HEK293T (cell line): ENCODE results near the gene PLAGL1.

Experiments
- CTCF ChIA-PET: fragments of 350-600 bp; formaldehyde crosslinking; extraction: SDS; loops from one replicate; lab custom pipeline; 2021; ENCODE audit warnings: antibody characterized with exemption, inconsistent platforms; lab: Yijun Ruan, JAX
- POLR2A ChIA-PET: fragments of 350-600 bp; formaldehyde crosslinking; extraction: SDS; loops from one replicate; lab custom pipeline; 2020; ENCODE audit warnings: antibody characterized with exemption, inconsistent platforms; lab: Yijun Ruan, JAX
- DNase-seq: peaks from one replicate; pipeline ENCODE4 v3.0.0; 2012; ENCODE audit warnings: mixed read lengths; ENCODE audit errors: extremely low spot score
- ARNT ChIP-seq: fragments of 450-650 bp; IDR thresholded peaks from 2 replicates; pipeline ENCODE4 v1.6.1; 2017; ENCODE audit warnings: mild to moderate bottlenecking
- BHLHE40 ChIP-seq: fragments of 450-650 bp; IDR thresholded peaks from 2 replicates; pipeline ENCODE4 v1.6.1; 2016; ENCODE audit warnings: mild to moderate bottlenecking, moderate library complexity, borderline replicate concordance
- CTBP1 ChIP-seq: fragments of 450-650 bp; IDR thresholded peaks from 2 replicates; pipeline ENCODE4 v1.6.1; 2016; ENCODE audit warnings: borderline replicate concordance
- ELF4 ChIP-seq: fragments of 450-650 bp; IDR thresholded peaks from 2 replicates; pipeline ENCODE4 v1.6.1; 2017; ENCODE audit warnings: antibody characterized with exemption
- FOXA1 ChIP-seq: fragments of 450-650 bp; IDR thresholded peaks from 2 replicates; pipeline ENCODE4 v1.6.1; 2016; ENCODE audit warnings: mild to moderate bottlenecking
- FOXK2 ChIP-seq: fragments of 450-650 bp; IDR thresholded peaks from 2 replicates; pipeline ENCODE4 v1.6.1; 2016; ENCODE audit warnings: mild to moderate bottlenecking
- FOXM1 ChIP-seq: fragments of 450-650 bp; IDR thresholded peaks from 2 replicates; pipeline ENCODE4 v1.6.1; 2017; ENCODE audit warnings: mild to moderate bottlenecking, borderline replicate concordance
- HDGF ChIP-seq: fragments of 450-650 bp; IDR thresholded peaks from 2 replicates; pipeline ENCODE4 v1.6.1; 2017; ENCODE audit warnings: antibody characterized with exemption, borderline replicate concordance
- L3MBTL2 ChIP-seq: fragments of 450-650 bp; conservative IDR thresholded peaks from 2 replicates; pipeline ENCODE4 v1.6.1; 2016; ENCODE audit warnings: mild to moderate bottlenecking
- LEF1 ChIP-seq: fragments of 450-650 bp; IDR thresholded peaks from 2 replicates; pipeline ENCODE4 v1.6.1; 2017; ENCODE audit warnings: mild to moderate bottlenecking, borderline replicate concordance
- NFRKB ChIP-seq: fragments of 450-650 bp; IDR thresholded peaks from 2 replicates; pipeline ENCODE4 v1.6.1; 2016; ENCODE audit warnings: mild to moderate bottlenecking, moderate library complexity
- SP1 ChIP-seq: fragments of 450-650 bp; IDR thresholded peaks from 2 replicates; pipeline ENCODE4 v1.6.1; 2017
- SUZ12 ChIP-seq: fragments of 450-650 bp; IDR thresholded peaks from 2 replicates; pipeline ENCODE4 v1.6.1; 2016; ENCODE audit warnings: mild to moderate bottlenecking
- TARDBP ChIP-seq: fragments of 450-650 bp; IDR thresholded peaks from 2 replicates; pipeline ENCODE4 v1.6.1; 2016
- ZNF384 ChIP-seq: fragments of 450-650 bp; IDR thresholded peaks from 2 replicates; pipeline ENCODE4 v1.6.1; 2016
- TF ChIP-seq, protein P1 (sequence below): fragments of 450-650 bp; IDR thresholded peaks from 2 replicates; pipeline ENCODE4 v1.6.1; 2016

Gene PLAGL1

DNA sequence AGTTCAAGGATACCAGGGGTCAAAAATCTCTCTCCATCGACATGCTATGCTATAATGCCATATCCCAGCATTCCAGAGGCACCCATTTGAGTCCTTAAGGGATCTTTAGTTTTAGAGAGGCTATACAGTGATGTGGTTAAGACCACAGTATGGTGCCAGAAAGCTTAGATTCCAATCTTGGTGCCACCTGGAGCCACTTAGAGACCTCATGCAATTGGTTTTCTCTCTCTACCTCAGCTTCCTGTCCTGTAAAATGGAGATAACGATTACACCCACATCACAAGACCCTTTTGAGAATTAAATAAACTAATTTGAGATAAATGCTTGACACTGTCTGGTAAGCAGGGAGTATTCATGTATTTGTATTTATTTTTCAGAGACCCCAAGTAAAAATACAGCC lies 39.0 kb downstream of the PLAGL1 start:
- TF ChIP-seq L3MBTL2 (no peak), ZNF384 (no peak), CTBP1 (no peak), TARDBP (no peak), ARNT (no peak), ELF4 (no peak), HDGF (no peak), BHLHE40 (no peak), SUZ12 (no peak), FOXM1 (no peak), SP1 (no peak), FOXA1 (no peak), FOXK2 (no peak), LEF1 (no peak), NFRKB (no peak)
- TF ChIP-seq, protein P1, sequence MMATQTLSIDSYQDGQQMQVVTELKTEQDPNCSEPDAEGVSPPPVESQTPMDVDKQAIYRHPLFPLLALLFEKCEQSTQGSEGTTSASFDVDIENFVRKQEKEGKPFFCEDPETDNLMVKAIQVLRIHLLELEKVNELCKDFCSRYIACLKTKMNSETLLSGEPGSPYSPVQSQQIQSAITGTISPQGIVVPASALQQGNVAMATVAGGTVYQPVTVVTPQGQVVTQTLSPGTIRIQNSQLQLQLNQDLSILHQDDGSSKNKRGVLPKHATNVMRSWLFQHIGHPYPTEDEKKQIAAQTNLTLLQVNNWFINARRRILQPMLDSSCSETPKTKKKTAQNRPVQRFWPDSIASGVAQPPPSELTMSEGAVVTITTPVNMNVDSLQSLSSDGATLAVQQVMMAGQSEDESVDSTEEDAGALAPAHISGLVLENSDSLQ, result no peak
- DNase-seq, result no peak
- ChIA-PET POLR2A (no interaction called here), CTCF (no interaction called here)

DNA sequence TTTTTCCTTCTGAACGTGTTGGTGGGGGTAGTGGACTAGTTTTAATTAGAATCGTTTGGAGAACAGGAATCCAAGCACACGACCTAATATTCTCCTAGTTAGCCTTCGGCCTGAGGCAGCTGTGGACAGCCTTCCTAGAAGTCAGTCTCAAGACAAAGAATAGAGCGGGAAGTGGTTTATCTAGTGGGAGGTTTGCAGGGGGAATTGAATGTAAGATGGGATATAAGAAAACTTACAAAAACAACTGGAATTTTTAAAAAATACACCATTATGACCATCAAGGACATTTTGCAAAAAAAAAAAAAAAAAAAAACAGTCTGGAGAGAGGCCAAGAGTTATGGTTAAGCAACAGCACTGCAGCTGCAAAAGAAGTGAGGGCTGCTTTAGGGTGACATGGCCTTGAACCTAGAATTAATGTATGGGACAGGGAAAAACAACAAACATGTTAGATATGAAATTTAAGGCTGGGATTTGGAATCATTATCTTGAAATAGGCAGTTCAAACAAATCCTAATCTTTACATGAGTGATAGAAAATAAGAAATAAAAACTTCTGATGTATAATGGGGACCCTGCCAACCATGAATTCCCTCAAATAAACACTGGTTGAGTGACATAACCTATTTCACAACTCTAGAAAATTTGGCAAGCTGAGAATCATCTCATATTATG lies 40.2 kb downstream of the PLAGL1 start:
- DNase-seq, result no peak
- ChIA-PET CTCF (interaction anchor here (1.0 kb wide), 1 partner anchor 25 kb away, joined by 5 read pairs; no protein-coding TSS in a partner anchor), POLR2A (no interaction called here)
- TF ChIP-seq ARNT (no peak), ELF4 (no peak), HDGF (no peak), NFRKB (no peak)

DNA sequence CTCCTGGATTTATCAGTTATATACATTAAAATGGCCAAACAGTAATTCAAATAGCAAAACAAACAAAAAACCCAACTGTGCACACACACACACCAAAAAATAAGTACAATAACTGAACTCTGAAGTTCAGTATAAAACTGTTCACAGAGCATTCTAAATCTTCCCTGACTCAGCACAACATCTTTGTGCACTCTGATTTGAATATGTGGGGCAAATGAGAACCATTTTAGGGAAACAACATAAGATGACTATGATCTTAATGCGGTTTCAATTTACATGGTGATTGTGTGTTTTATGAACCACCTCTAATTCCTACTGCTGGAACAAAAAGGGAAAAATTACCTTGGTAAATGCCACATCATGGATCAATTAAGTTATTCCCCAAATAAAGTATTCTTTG lies 41.7 kb downstream of the PLAGL1 start:
- TF ChIP-seq LEF1 (no peak), ELF4 (no peak), HDGF (no peak), NFRKB (no peak), FOXK2 (no peak), SUZ12 (no peak), TARDBP (no peak), ZNF384 (no peak)
- POLR2A ChIA-PET, result no interaction called here
- CTCF ChIA-PET, result no interaction called here
- no peak for DNase-seq

DNA sequence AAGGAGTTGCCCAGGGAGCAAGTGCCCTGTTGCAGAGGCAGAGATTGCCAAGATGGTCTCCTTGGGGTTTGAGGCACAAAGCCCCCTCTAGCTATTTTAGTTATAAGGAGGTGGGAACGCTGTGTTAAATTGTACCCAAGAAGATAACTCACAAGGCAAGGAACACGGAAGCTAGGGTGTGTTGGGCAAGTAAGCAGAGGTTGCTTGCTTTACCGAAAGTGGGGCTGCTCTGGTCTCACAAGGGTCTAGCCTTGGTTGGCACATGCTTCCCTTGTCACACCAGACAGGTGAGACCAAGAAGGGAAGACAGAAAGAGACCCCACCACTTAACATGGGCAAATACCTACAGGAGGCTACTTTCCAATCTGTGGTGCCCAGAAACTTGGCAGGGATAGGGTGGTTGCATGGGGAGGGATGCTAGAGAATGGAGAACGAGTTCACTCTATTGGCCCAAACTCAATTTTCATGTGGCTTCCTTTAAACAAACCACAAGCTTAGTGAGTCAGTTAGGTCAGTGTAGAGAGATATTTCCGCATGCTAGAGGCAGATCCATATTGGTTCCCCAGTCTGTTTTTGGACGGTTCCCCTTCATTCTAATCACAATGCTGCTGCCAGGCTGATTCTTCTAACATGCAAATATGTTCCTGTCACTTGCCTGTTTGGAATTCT lies 42.4 kb downstream of the PLAGL1 start:
- POLR2A ChIA-PET, result no interaction called here
- DNase-seq, result no peak
- CTCF ChIA-PET, result interaction anchor here (0.7 kb wide), 1 partner anchor 12 kb away, joined by 3 read pairs; no protein-coding TSS in a partner anchor
- TF ChIP-seq ZNF384 (no peak), FOXM1 (no peak), ELF4 (no peak), NFRKB (no peak), ARNT (no peak), BHLHE40 (no peak), FOXA1 (no peak), CTBP1 (no peak), HDGF (no peak), TARDBP (no peak), LEF1 (no peak), FOXK2 (no peak), L3MBTL2 (no peak), SP1 (no peak), SUZ12 (no peak)
- TF ChIP-seq, protein P1, result no peak

DNA sequence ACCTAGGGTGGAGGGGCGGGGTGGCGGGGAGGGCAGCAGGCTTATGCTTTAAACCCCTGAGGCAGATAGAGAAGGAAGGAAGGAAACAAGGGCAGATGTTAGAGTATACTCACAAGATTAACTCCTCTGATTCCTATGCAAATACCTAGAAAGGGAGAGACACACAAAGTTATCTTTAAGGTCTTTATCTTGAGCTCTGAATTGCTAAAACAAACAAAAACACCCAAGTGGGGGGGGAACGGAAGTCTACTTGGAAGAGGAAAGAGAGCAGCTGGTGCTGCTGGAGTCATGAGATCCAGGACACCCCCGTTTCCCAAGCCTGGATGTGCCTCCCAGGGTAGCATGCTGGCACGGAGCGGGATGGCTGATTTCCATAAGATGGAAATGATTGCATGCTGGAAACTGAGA lies 43.4 kb downstream of the PLAGL1 start:
- TF ChIP-seq SUZ12, result no peak
- no peak for DNase-seq
- CTCF ChIA-PET, result no interaction called here
- POLR2A ChIA-PET, result no interaction called here

DNA sequence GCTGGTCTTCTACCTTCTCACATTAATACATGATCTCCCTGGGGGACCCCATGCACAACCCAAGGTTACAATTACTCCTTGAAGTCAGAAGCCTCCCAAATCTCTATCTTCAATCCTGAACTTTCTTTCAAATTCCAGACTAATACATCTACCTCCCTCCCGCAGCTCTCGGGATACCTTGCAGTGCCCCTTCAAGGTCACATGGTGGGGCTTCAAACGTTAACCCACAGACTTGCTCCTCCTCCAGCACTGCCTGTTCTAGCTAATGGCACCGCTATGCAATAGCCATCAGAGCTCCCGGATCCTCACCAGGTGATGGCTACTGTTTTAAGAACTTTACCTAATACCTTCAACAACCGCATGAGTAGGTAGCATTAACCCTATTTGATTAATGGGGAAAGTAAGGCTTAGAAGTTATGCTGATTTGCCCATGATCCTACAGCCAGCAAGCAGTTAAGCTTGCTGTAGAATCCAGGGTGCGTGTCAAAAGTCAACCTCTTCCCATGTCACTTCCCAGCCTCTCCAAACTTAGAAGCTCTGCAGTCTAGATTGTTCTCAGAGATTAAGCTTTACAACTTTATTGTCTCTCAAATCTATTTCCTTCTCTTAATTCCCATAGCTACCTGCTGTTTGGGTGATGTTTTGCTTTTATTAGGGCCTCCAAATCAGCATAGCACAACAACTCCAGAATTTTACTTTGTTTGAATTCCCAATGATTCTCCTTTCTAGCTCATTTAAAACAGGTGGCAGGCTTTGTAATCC lies 44.7 kb downstream of the PLAGL1 start:
- DNase-seq, result no peak
- CTCF ChIA-PET, result no interaction called here
- TF ChIP-seq HDGF (no peak), BHLHE40 (no peak), TARDBP (no peak), ELF4 (no peak), NFRKB (no peak), L3MBTL2 (no peak), SUZ12 (no peak)
- POLR2A ChIA-PET, result interaction anchor here (1.0 kb wide), 1 partner anchor 45 kb away, joined by 3 read pairs; the partner anchor contains the start of gene PLAGL1
